IMR-90 (cell line): ENCODE data around the gene ABHD13. TPM values are rescaled to one million over a fixed set of nuclear protein-coding genes. Genes with fewer than 3 reads are reported as not detected.
A peak's percentile ranks its signal among the peaks of the same experiment; 100 is the strongest.

ENCODE experiments used
- ATAC-seq: fragments of 200-7000 bp; cut with Tn5 transposase; 2 replicates; pipeline ENCODE4 v1.9.1; 2020; ENCODE audit warnings: low read depth, mild to moderate bottlenecking, moderate library complexity
- BruUV-seq: library from RNA; stranded (reverse); fragments of 400-500 nt; replicated peaks from 2 replicates; lab custom pipeline; 2021; lab: Mats Ljungman, UMichigan
- CTCF ChIA-PET: fragments of 300-600 bp; formaldehyde crosslinking; extraction: SDS; loops from one replicate; lab custom pipeline; 2021; ENCODE audit warnings: antibody characterized with exemption; lab: Yijun Ruan, JAX
- POLR2A ChIA-PET: fragments of 300-600 bp; sonication (Branson Sonifier 250); formaldehyde crosslinking; loops from one replicate; lab custom pipeline; 2022; ENCODE audit warnings: antibody characterized with exemption; ENCODE audit not compliant: unreplicated experiment; lab: Charles Lee
- DNase-seq: peaks from one replicate; pipeline ENCODE4 v3.0.0; 2013
- H2AFZ ChIP-seq: replicated peaks from 2 replicates; pipeline ENCODE3; 2013; ENCODE audit warnings: low read length, mild to moderate bottlenecking; ENCODE audit not compliant: poor library complexity
- H2AK5ac ChIP-seq: 2 replicates; pipeline ENCODE4 v1.6.1; 2013; ENCODE audit warnings: low read depth, low read length, inconsistent platforms
- H2AK9ac ChIP-seq: replicated peaks from 2 replicates; pipeline ENCODE3; 2013; ENCODE audit warnings: mild to moderate bottlenecking, low read depth, low read length, moderate library complexity; ENCODE audit not compliant: poor library complexity
- H2BK120ac ChIP-seq: 2 replicates; pipeline ENCODE4 v1.6.1; 2013; ENCODE audit warnings: low read depth, low read length, inconsistent platforms
- H2BK15ac ChIP-seq: 3 replicates; pipeline ENCODE4 v1.6.1; 2013; ENCODE audit warnings: low read depth, low read length, inconsistent platforms
- H2BK20ac ChIP-seq: 2 replicates; pipeline ENCODE4 v1.6.1; 2013; ENCODE audit warnings: low read depth, mild to moderate bottlenecking, inconsistent platforms, low read length, moderate library complexity
- H2BK5ac ChIP-seq: 2 replicates; pipeline ENCODE4 v1.6.1; 2013; ENCODE audit warnings: mild to moderate bottlenecking, low read depth, low read length, inconsistent platforms; ENCODE audit not compliant: poor library complexity, severe bottlenecking
- H3K14ac ChIP-seq: replicated peaks from 2 replicates; pipeline ENCODE4 v1.6.1; 2013; ENCODE audit warnings: low read depth, low read length, inconsistent platforms
- H3K18ac ChIP-seq: 2 replicates; pipeline ENCODE4 v1.6.1; 2013; ENCODE audit warnings: low read depth, low read length, control low read depth
- H3K23ac ChIP-seq: 2 replicates; pipeline ENCODE4 v1.6.1; 2013; ENCODE audit warnings: low read depth, low read length, inconsistent platforms
- H3K27ac ChIP-seq: 2 replicates; pipeline ENCODE4 v1.5.1; 2013; ENCODE audit warnings: mild to moderate bottlenecking, control low read depth, low read length; ENCODE audit not compliant: insufficient read depth
- H3K27me3 ChIP-seq: 2 replicates; pipeline ENCODE4 v1.6.1; 2013; ENCODE audit warnings: low read length; ENCODE audit not compliant: control insufficient read depth, insufficient read depth
- H3K36me3 ChIP-seq: 2 replicates; pipeline ENCODE4 v1.6.1; 2013; ENCODE audit warnings: low read length, mixed read lengths; ENCODE audit not compliant: control insufficient read depth, insufficient read depth
- H3K4ac ChIP-seq: 2 replicates; pipeline ENCODE4 v1.6.1; 2013; ENCODE audit warnings: low read depth, low read length, inconsistent platforms
- H3K4me1 ChIP-seq: 2 replicates; pipeline ENCODE4 v1.6.1; 2013; ENCODE audit warnings: low read length, mixed read lengths; ENCODE audit not compliant: control insufficient read depth, insufficient read depth
- H3K4me2 ChIP-seq: 2 replicates; pipeline ENCODE4 v1.6.1; 2013; ENCODE audit warnings: low read depth, mild to moderate bottlenecking, control low read depth, low read length, moderate library complexity
- H3K4me3 ChIP-seq: 2 replicates; pipeline ENCODE4 v1.5.1; 2013; ENCODE audit warnings: low read depth, mild to moderate bottlenecking, control low read depth, low read length, moderate library complexity; ENCODE audit not compliant: insufficient read depth
- H3K56ac ChIP-seq: 2 replicates; pipeline ENCODE4 v1.6.1; 2013; ENCODE audit warnings: low read length, inconsistent platforms; ENCODE audit not compliant: insufficient read depth; ENCODE audit errors: extremely low read depth
- H3K79me1 ChIP-seq, 2 experiments: 2 replicates each; pipeline ENCODE4 v1.6.1; 2013; ENCODE audit warnings: low read length in 2 of 2, inconsistent platforms in 1 of 2, low read depth in 1 of 2
- H3K9ac ChIP-seq: 2 replicates; pipeline ENCODE4 v1.6.1; 2013; ENCODE audit warnings: low read depth, low read length, control low read depth
- H3K9me1 ChIP-seq: 2 replicates; pipeline ENCODE4 v1.6.1; 2013; ENCODE audit warnings: low read length, inconsistent platforms; ENCODE audit not compliant: insufficient read depth
- H3K9me3 ChIP-seq: 2 replicates; pipeline ENCODE4 v1.6.1; 2013; ENCODE audit warnings: low read length; ENCODE audit not compliant: control insufficient read depth, insufficient read depth
- H4K20me1 ChIP-seq: 2 replicates; pipeline ENCODE4 v1.6.1; 2013; ENCODE audit warnings: low read length, inconsistent platforms; ENCODE audit not compliant: insufficient read depth
- H4K5ac ChIP-seq: 2 replicates; pipeline ENCODE4 v1.6.1; 2013; ENCODE audit warnings: mild to moderate bottlenecking, low read depth, low read length, control low read depth
- H4K8ac ChIP-seq, 2 experiments: 2 replicates each; pipeline ENCODE4 v1.6.1; 2013; ENCODE audit warnings: low read depth in 2 of 2, low read length in 2 of 2, control low read depth in 1 of 2, inconsistent platforms in 1 of 2
- H4K91ac ChIP-seq: 2 replicates; pipeline ENCODE4 v1.6.1; 2013; ENCODE audit warnings: low read depth, low read length, inconsistent platforms; ENCODE audit not compliant: insufficient read depth
- CEBPB ChIP-seq: IDR thresholded peaks from 2 replicates; pipeline ENCODE4 v1.6.1; 2012; ENCODE audit warnings: low read depth, low read length, improper control_type of control experiment
- CHD1 ChIP-seq: IDR thresholded peaks from 2 replicates; pipeline ENCODE4 v1.6.1; 2012; ENCODE audit warnings: low read depth, low read length, improper control_type of control experiment
- WGBS, 2 experiments: methylation state at CpG; one replicate each; pipeline versions ENCODE4 v1.1.5 to v1.1.7; 2013; ENCODE audit warnings: missing lambda C conversion rate in 2 of 2; ENCODE audit not compliant: insufficient read length in 1 of 2; ENCODE audit errors: extremely low coverage in 2 of 2; 5-methylcytosine and 5-hydroxymethylcytosine counted together
- dilution Hi-C: fragments of 300-500 bp; cut with HindIII; formaldehyde crosslinking; loops from one replicate; pipeline ENCODE4 v1.14.3; 2018; ENCODE audit warnings: low sequenced_read_pairs; ENCODE audit not compliant: unreplicated experiment
- in situ Hi-C: fragments of 300-500 bp; cut with MboI; formaldehyde crosslinking; loops from 3 replicates; pipeline ENCODE4 v1.14.3; 2019; ENCODE audit warnings: low sequenced_read_pairs, inconsistent platforms, mixed read lengths
- intact Hi-C: fragments of 100-400 bp; cut with micrococcal nuclease; formaldehyde crosslinking; loops from 2 replicates; pipeline ENCODE4 v1.10.0; 2022
- polyA plus RNA-seq, 3 experiments: library from polyadenylated mRNA; depleted of rRNA; stranded (reverse); fragments of >200 nt; gene quantifications; 2 replicates each; pipeline ENCODE4 v1.2.3, GENCODE V29; 2012; ENCODE audit warnings: low replicate concordance in 1 of 3
- total RNA-seq: library from RNA; depleted of rRNA; stranded (reverse); fragments of >200 nt; gene quantifications from 2 replicates; pipeline ENCODE4 v1.2.3, GENCODE V29; 2012

The ABHD13 gene
- total and polyA plus RNA-seq, 2 of the 4 experiments (the other 2 are of a cell fraction), result 4.0 to 4.1 TPM

DNA sequence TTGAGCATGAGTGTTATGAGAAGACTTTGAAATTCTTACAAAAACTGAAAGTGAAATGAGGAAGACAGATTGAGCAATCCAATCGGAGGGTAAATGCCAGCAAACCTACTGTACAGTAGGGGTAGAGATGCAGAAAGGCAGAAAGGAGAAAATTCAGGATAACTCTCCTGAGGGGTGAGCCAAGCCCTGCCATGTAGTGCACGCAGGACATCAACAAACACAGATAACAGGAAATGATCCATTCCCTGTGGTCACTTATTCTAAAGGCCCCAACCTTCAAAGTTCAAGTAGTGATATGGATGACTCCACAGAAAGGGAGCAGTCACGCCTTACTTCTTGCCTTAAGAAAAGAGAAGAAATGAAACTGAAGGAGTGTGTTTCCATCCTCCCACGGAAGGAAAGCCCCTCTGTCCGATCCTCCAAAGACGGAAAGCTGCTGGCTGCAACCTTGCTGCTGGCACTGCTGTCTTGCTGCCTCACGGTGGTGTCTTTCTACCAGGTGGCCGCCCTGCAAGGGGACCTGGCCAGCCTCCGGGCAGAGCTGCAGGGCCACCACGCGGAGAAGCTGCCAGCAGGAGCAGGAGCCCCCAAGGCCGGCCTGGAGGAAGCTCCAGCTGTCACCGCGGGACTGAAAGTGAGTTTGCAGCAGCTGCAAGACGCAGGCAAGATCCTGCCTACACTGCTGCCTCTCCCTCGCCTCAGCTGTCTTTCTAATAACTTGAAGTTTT is 51.6 kb downstream of the ABHD13 start, which contains the start of gene TNFSF13B:
TSS of gene TNFSF13B (plus strand) at position 118 of the 728 bp plus-strand sequence. CDS start at position 296, 178 bp downstream.
- peak; percentile 92 for TF ChIP-seq CEBPB
- no peak for TF ChIP-seq CHD1
- Histone ChIP-seq H3K4me1 (peaks cover 2% of the 10 kb centered on the region; the same call in 1 of the 2 replicates), H2BK20ac (0 out of 2 replicates have a peak within 1 kb of the TSS, but pooled peaks have one; percentile 18), H3K79me1 (no peaks in the 10 kb centered on the region), H3K23ac (peak within 1 kb of the TSS; percentile 23; the same call in 1 of the 2 replicates), H3K18ac (peak within 1 kb of the TSS; percentile 5; the same call in 1 of the 2 replicates), H2BK120ac (peak within 1 kb of the TSS; percentile 15; the same call in 1 of the 2 replicates), H3K56ac (no peak within 1 kb of the TSS), H2BK15ac (no peak within 1 kb of the TSS), H3K36me3 (no peaks in the 10 kb centered on the region), H4K91ac (no peak within 1 kb of the TSS), H3K14ac (peak within 1 kb of the TSS; percentile 71), H3K9ac (peak within 1 kb of the TSS; percentile 43), H2BK5ac (no peak within 1 kb of the TSS), H3K9me3 (no peaks in the 10 kb centered on the region), H3K4me3 (peak within 1 kb of the TSS; percentile 36), H3K27me3 (no peaks in the 10 kb centered on the region), H3K27ac (peak within 1 kb of the TSS; percentile 24; the same call in 1 of the 2 replicates), H2AK5ac (no peak within 1 kb of the TSS), H4K5ac (no peak within 1 kb of the TSS; the same call in 1 of the 2 replicates), H3K4ac (no peak within 1 kb of the TSS), H2AFZ (peak within 1 kb of the TSS; percentile 81), H3K9me1 (peaks cover 3% of the 10 kb centered on the region; the same call in 1 of the 2 replicates), H4K20me1 (no peaks in the 10 kb centered on the region), H4K8ac (peak within 1 kb of the TSS; percentile 15 to 47; a peak in 1 of 4 replicates), H2AK9ac (no peak within 1 kb of the TSS), H3K4me2 (peak within 1 kb of the TSS; percentile 90)
- DNase-seq, result peak; percentile 40
- CTCF ChIA-PET, result interaction anchor here (1.1 kb wide), 1 partner anchor 37 kb away, joined by 3 read pairs; no protein-coding TSS in a partner anchor
- BruUV-seq, result no TSS peak
- POLR2A ChIA-PET, result no interaction called here
- 11% methylated on average over 8 of the region's 16 CpGs; no CpG with 5 or more reads in 1 of the 2 experiments for WGBS, 2 experiments
- intact Hi-C loops, result no loop called here
- ATAC-seq, result peak; percentile 73
- in situ Hi-C loops, result no loop called here
- dilution Hi-C loops, result no loop called here
